GM18502 (cell line): ENCODE measurements around the gene GP1BA.
A peak's percentile ranks its signal among the peaks of the same experiment; 100 is the strongest.

ENCODE experiments used
- ATAC-seq: cut with Tn5 transposase; IDR thresholded peaks from one replicate; pipeline ENCODE4 v1.9.1; 2021; ENCODE audit warnings: mild to moderate bottlenecking; ENCODE audit not compliant: unreplicated experiment, poor library complexity

GP1BA gene

DNA sequence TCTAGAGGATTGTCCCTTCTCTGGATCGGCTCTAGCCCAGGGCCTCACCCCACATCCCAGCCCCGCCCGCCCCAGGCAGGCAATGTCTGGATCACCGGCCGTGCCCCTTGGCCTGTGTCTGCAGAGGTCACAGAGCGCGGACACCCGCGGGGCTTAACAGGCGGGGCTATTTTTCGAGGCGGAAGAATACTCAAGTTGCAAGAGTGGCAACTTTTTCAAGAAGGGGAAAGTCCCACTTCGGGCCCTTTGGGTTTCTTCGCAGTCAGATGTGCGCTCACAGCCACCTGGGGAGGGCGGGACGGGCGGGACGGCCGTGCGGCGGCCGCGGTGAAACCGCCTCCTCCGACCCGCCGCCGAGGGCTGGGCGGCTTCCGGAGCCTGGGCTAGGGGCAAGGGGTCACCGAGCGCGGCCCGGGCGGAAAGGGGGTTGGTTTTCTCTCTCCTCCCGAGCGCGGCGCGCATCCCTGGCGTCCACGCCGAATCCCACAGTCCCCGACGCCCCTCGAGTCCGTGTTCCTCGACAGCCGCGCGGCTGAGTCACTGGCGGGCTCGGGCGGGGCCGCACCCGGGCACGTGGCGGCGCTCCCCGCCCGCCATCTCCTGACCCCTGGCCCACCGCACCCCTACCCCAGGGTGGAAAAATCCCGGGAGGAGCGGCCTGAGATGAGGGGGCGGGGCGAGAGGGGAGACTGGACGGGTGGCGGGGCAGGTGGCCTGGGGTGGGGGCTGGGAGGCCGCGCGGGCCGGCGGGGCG, 17.4 kb downstream of the GP1BA start:
- ATAC-seq, result peak; percentile 34

DNA sequence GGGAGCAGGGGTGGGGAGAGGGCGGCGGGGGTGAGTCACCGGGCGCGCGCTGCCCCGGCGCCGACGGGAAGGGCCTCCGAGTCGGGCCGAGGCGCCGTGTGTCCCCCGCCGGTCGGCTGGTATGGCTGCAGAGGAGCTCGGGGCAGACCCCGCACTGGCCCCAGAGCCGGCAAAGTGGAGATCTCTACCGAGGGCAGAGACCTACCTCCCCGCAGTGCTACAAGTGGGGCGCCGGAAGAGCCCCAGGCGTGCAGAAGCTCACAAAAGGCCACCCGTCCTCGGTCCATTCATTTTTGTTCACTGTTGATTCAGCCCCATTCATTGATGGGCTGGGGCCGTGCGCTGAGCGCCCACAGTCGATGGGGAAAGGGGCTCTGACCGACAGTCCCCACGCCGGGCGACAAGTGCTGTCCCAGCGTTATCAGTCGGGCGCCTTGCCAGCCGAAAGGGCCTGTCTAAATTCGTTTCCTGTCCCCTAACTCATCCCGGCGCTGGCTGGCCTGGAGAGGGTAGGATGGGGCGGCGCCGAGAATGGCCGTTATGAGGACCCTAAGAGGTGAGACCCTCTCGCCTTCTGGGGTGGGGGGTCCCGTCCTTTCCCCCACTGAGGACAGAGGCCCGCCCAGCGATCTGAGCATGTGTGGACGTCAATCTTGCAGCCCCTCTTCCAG, 18.1 kb downstream of the GP1BA start:
- peak; percentile 5 for ATAC-seq

DNA sequence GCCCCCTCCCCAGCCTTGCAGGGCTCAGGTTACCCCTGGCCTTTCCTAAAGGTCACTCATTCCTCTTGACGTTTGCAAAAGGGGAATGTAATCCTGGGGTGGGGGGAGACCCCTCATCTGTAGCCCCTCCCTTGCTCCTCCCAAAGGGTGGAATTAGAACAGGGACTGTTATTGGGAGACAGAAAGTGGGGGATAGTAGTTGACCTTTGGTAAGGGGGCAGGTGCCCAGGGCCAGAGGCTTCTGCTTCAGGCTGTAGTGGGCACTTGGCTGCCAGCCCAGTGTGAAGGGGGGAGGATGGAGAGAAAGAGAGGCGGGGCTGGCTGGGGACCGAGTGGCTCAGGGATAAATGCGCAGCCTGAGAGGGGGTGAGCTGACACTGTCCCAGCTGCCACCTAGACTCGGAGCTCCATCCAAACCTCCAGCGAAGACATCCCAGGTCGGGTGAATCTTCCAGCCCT, 18.7 kb downstream of the GP1BA start, which contains the start of gene ENO3:
Gene ENO3 (plus strand): TSS at position 374 of the 459 bp plus-strand sequence. CDS start 711 bp downstream, outside the sequence.
- ATAC-seq, result no peak

DNA sequence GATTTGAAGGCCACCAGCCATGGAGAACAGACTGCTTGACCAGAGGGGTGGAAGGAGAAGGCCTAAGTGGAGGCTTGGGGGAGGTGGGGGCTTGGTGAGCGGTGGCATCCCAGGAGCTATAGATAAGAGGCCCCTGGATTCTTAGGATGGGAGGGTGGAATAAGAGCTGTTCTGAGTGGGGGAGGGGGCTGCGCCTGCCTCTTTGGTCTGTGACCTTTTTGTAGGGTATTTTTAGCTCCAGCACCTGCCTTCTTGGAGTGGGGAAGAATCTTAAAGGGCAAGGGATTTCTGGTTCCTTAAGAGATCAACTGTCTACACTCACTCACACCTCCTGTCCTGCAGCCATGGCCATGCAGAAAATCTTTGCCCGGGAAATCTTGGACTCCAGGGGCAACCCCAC, 19.4 kb downstream of the GP1BA start:
- ATAC-seq, result no peak

DNA sequence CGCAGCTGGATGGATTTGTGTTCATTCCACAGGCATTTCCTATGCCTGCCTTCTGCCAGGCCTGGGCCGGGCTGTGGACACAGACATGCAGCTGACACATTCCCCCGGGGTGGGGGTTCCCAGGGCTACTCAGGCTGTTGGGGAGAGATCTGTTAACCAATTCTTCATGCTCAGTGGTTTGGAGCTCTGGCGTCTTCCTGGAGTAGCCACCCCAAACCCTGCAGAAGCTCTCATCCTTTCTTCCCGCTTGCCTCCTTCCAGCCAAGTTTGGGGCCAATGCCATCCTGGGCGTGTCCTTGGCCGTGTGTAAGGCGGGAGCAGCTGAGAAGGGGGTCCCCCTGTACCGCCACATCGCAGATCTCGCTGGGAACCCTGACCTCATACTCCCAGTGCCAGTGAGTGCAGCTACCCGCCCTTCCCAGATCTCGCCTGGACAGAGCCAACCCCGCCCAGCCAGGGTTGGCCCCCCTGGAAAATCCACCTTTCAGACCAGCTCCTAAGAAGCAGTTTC, 21.4 kb downstream of the GP1BA start:
- ATAC-seq, result no peak

DNA sequence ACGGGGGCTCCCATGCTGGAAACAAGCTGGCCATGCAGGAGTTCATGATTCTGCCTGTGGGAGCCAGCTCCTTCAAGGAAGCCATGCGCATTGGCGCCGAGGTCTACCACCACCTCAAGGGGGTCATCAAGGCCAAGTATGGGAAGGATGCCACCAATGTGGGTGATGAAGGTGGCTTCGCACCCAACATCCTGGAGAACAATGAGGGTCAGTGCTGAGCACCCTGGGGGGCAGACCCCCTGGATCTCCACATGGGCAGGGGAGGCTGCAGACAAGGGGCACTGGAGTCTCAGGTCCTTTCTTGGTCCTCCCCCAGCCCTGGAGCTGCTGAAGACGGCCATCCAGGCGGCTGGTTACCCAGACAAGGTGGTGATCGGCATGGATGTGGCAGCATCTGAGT, 23.0 kb downstream of the GP1BA start:
- no peak for ATAC-seq

DNA sequence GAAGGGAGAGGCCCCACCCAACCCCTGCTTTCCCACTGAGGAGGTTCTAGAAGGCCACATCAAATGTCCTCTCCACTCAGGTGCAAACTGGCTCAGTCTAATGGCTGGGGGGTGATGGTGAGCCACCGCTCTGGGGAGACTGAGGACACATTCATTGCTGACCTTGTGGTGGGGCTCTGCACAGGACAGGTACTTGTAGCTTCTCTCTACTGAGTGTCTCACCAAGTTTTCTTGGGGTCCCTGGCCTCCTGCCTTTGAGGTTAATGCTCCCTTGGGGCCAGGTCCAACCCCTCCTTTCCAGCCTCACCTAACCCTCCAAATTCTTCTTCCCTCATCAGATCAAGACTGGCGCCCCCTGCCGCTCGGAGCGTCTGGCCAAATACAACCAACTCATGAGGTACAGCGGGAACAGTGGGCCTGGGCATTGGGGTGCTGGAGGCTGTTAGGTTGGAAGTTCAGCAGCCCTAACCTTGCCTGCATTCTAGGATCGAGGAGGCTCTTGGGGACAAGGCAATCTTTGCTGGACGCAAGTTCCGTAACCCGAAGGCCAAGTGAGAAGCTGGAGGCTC, 24.5 kb downstream of the GP1BA start:
- ATAC-seq, result no peak

DNA sequence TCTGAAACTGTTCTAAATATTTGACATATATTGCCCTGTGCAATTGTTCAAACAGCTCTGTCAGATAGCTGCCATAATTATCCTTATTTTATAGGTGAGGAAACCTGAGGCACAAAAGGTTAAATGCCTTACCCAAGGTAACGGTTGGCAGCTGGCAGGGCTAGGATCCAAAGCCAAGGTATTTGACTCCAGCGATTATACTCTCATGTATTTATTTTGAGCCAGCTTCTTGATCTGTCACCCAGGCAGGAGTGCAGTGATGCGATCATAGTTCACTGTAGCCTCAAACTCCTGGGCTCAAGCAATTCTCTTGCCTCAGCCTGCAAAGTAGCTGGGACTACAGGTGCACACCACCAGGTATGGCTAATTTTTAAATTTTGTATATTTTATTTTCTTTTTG, 26.0 kb downstream of the GP1BA start:
- no peak for ATAC-seq

DNA sequence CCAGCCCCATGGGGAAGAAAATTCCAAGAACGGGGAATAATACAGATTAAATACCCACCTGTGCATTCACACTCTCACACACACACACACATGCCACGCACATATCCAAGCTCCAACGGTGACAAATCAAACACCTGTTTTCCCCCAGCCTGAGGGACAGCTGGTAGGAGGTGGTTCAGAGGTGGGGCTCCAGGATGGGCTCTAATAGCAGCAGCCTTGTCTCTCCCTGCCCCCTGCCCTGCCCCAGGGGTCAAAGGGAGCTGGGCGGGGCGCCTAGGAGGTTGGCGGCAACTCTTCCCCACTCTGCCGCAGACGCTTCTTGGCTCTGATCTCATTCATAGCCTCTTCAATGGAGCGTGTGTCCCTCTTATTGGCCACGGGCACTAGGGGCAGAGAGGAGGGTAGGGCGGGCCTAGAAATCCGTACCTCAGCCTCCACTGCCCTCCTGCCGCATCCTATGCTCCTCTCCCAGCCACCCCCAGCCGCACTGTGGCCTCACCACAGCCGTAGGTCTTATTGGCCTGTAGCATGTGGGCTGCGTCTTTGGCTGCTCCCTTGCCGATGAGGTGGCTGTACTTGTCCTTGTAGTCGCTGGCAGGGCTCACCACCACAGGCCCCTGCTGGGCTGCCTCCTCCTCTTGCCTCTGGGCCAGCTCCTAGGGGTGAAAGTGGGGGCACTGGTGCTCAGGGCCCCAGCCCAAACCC, 27.3 kb downstream of the GP1BA start:
- no peak for ATAC-seq

DNA sequence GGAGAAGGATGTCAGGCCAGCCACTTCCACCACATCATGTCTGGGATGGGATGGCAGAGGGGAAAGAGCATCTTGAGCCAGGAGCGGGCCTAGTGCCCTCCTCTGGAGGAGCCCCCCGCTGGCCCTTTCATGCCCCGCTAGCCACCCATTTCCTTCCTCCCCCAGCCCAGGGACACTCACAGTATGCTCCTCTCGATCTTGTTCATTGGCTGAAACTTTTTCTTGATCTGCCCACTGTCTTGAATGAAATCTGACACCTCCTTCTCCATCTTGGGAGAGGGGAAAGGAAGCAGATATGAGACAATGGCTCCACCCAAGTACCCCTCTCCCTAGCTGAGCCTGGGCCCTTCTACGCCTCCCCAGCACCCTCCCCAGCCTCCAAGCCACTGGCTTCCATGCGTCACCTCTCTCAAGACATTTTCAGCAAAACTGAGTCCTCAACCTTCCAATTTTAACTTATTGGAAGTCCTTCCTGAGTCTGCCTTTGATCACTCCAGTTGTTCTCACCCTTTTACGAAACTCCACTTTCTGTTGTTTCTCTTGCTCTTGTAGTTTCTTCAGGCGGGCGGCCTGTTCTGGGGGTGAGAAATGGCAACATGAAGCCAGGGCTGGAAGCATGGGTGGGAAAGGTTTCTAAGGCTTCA, 28.3 kb downstream of the GP1BA start:
- ATAC-seq, result no peak

DNA sequence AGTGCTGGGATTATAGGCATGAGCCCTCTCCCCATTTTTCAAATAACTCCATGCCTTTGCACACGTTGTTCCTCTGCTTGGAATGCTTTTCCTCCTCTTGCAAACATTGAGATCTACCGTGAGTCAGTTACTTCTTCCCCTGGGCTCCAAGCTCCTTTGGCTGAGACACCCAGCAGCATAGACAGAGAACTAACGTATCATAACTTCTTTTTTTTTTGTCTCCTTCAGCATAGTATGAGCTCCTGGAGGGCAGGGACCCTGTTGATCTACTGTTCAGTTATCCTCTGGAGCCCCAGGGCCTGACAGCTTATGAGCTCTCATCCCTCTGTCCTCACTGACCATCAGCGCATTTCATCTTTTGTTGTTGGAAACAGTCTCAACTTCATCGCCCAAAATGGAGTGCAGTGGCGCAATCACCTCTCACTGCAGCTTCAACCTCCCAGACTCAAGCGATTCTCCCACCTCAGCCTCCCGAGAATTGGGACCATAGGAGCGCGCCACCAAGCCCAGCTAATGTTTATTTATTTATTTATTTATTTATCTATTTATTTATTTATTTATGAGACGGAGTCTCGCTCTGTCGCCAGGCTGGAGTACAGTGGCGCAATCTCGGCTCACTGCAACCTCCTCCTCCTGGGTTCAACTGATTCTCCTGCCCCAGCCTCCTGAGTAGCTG, 33.4 kb downstream of the GP1BA start:
- no peak for ATAC-seq

DNA sequence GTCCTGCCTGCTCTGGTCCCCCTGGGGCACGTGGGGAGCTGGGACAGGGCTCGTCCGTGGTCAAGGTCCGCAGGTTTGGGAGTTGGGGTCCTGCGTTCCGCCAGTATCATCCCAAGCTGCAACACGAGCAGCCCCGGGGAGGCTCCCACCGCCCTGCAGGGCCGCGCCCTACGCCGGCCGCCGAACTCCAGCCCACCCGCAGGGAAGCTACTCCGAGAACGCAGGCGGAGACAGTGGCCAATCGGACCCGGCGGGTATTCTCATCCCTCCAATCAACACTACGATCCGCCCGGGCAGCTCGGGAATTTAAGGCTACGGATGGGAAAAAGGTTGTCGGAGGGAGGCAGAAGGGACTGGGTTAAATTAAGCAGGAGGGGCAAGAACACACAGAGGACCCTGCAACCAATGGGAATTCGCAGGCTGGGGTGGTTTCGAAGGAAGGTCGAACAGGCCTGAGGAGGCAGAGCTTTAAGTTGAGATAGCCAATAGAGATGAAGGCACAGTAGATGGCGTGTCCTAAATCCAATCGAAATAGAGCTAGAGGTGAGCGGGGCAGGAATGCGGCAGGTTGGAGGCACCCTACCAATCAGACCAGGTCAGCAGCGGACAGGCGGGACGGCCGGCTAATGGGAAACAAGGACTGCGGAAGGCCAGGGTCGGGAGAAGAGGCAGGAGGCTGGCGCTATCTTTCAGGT, 34.9 kb downstream of the GP1BA start:
- ATAC-seq, result peak; percentile 79

DNA sequence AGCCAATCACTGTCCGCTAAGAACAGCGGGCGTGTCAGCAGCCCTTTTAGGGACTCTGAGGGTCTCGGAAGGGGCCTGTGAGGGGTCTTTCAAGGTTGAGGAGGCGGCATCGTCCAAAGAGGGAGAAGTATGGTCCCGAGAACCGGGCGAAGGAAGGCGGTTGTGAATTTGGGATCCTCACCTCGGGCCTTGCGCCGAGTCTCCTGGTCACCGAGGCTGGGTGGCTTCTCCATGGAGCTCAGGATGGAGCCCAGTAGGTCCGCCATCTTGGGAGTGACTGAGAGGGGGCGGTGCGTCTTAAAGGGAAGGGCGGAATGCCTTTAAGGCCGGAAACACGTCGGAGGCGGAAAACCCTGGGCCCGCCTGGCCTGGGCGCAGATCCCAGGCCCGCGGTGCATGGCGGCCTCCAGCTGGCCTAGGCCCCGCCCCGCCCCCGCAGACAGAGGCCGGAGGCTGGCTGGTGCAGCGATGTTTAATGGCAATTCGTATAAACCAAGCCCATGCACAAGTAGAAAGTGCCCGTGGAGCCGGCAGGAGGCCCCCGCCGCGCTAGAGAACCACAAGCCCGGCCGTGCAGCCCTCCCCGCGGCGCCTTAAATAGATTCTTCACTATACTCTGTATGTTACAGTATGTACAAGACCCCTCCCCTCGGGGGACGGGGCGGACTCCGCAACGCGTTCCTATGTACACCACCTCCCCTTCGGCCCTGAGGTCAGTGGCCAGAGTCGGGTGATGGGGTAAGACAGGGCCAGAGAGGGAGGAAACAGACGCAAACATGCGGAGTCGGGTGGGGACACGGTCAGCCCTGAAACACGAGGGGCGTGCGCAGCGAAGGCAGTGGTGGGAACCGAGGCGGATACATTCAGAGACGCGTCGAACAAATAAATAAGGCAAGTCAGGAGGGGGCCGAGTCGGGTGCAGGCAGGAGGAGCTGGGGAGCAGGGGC, 35.7 kb downstream of the GP1BA start, which contains the start of gene SPAG7:
Gene SPAG7 (minus strand): TSS at position 279 of the 947 bp plus-strand sequence. CDS start 13 bp downstream, at position 266.
- ATAC-seq, result peak; percentile 63

DNA sequence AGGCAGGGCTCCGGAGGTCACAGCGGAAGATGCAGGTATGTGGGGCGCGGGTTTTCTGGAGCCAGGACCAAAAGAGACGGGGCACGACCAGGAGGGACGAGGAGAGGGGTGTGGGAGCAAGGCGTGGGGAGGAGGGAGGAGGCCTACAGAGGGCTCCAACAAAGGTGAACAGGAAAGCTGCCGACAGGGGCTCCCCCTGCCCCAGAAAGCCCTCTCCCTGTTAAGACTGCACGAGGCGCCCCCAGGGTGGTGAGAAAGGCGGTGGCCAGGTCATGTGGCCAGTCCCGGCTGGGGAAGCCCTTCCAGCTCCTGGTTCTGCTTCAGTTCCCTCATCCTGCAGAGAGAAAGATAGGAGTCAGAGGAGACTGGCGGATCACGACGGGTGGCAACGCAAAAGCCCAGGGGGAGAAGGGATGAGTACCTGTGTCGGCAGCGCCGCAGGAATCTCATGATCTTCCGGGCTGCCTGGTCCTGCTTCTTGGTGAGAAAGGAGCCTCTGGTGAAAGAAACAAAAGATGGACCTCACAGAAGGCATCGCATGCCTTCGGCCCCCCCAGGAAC, 36.5 kb downstream of the GP1BA start:
- no peak for ATAC-seq

DNA sequence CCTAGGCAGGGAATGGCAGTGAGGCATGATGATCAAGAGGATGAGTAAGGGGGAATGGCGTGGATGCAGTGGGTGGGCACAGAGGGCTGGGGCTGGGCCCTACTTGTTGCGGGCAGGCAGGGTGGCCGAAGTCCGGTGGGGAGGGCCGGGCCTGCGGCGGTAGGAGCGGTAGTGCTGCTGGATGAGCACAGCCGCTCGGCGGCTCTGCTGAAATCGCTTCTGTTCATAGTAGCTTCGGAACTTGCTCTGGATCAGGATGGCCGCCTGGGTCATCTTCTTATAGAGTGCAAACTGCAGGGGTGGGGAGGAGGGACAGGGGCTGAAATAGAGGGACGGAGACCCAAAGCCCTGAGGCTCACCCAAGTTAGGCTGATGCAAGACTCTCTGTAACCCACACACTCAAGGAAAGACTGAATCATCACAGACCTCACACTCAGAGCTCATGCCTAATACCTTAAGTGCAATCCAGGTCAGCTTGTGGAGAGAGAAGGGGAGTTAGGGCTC, 37.0 kb downstream of the GP1BA start:
- ATAC-seq, result no peak

DNA sequence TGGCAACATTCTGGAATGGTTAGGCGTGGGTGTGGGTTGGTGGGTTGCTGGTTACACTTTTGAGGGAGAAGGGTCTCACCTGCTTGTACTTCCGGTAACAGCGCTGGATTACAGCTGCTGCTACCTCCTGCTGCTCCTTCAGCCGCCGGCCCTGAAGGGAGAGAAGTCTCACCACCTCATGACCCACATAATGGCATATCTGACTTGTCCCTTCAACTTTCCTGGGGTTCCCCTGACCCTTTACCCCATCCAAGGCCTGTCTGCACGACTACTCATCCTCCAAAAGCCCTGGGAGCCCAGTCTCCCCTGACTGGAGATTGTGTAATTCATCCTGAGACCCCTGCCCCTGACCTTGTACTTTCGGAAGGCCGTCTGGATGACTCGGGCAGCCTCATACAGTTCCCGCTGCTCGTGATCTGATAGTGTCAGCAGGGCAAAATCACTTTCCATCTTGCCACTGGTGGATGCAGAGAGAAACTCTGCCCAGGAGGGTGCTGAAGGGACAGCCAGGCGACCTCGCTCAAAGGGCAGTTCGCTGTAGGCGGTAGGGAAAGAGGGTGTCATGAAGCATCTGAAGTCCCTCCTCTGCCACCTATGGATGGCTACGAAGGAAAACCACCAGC, 37.6 kb downstream of the GP1BA start:
- no peak for ATAC-seq

DNA sequence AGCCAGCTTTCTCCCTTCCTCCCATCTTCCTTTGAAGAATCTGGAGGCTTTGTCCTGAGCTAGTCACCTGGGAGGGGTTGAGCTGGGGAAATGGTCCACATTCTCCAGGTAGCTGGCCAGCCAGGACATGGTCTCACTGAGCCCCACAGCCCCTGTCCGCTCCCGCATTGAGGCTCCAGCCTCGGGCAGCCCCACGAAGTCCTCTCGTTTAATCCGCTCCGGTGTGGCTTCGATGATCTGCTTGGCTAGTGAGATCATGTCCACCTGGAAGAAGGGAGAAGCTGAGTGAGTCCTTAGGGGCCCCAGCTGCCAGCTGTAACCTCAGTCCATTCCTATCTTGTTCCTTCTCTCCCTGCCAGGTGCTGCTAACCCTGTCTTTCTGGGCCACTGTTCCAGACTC, 38.2 kb downstream of the GP1BA start:
- no peak for ATAC-seq
